ENCODE results near the gene PHC2. TPM values are rescaled to one million over a fixed set of nuclear protein-coding genes. Genes with fewer than 3 reads are reported as not detected.

PHC2 gene
- total RNA-seq, 1 experiment from 2014 or later, result 9.4 TPM

GRCh38 chr1:33429856-33430691 lies 821 bp downstream of the PHC2 start:
- Histone ChIP-seq H3K18ac (ENCODE audit: insufficient read length, low read depth, low read length) (no peak overlapping the region), H3K9ac (ENCODE audit: extremely low read depth, insufficient read length, low read length) (no peak overlapping the region), H2BK20ac (ENCODE audit: low read depth, low read length, poor library complexity, severe bottlenecking) (no peak overlapping the region), H3K27me3 (ENCODE audit: insufficient read depth, low read length) (peaks cover 7% of the 10 kb centered on the region; the same call in 1 of the 2 replicates), H3T11ph (ENCODE audit: low read length) (no peak overlapping the region), H3K14ac (ENCODE audit: insufficient read depth, low read length) (no peak overlapping the region), H3K23ac (ENCODE audit: insufficient read length, low read depth, low read length) (no peak overlapping the region), H3K27ac (ENCODE audit: insufficient read length, low read depth, low read length) (no peak overlapping the region), H3K4me2 (ENCODE audit: insufficient read depth, insufficient read length, low read length) (peak overlapping the region; percentile 85), H2BK120ac (ENCODE audit: low read depth, low read length, poor library complexity, severe bottlenecking) (no peak overlapping the region), H3K79me1 (ENCODE audit: insufficient read depth, low read depth, low read length, poor library complexity, severe bottlenecking) (no peaks in the 10 kb centered on the region), H2AFZ (ENCODE audit: low read length) (no peak overlapping the region), H3K79me2 (ENCODE audit: insufficient read depth, low read length) (no peaks in the 10 kb centered on the region), H3K4me1 (ENCODE audit: insufficient read depth, low read length) (peaks cover 6% of the 10 kb centered on the region; the same call in 1 of the 2 replicates), H2AK5ac (ENCODE audit: insufficient read length, low read length) (no peak overlapping the region), H4K91ac (ENCODE audit: insufficient read length, low read depth, low read length) (no peak overlapping the region), H2BK5ac (ENCODE audit: insufficient read length, low read length) (no peak overlapping the region), H4K20me1 (ENCODE audit: control insufficient read depth, insufficient read depth, insufficient read length) (no peaks in the 10 kb centered on the region), H2BK15ac (ENCODE audit: low read depth, low read length) (no peak overlapping the region), H3K9me3 (ENCODE audit: control insufficient read depth, low read depth, low read length) (no peaks in the 10 kb centered on the region), H3K23me2 (ENCODE audit: insufficient read length, low read depth, low read length, poor library complexity, severe bottlenecking) (peaks cover 6% of the 10 kb centered on the region), H4K8ac (replicated peaks; ENCODE audit: insufficient read length, low read depth, low read length) (no peak overlapping the region), H3K4ac (ENCODE audit: low read depth, low read length) (no peak overlapping the region), H2BK12ac (ENCODE audit: insufficient read length, low read depth, low read length) (no peak overlapping the region), H4K5ac (ENCODE audit: insufficient read length, low read depth, low read length) (no peak overlapping the region), H3K56ac (ENCODE audit: insufficient read length, low read depth, low read length) (no peak overlapping the region)
- no CpG with 5 or more reads among the region's 54 CpGs for WGBS (ENCODE audit: extremely low coverage, insufficient read length, low lambda C conversion rate)
- H3K36me3 Mint-ChIP-seq (ENCODE audit: insufficient read depth in 1 of 3, low read depth in 3 of 3), result no peaks in the 10 kb centered on the region
- H3K4me1 Mint-ChIP-seq, result peaks cover 3 to 10% of the 10 kb centered on the region in 2 experiments
- no peak for TF ChIP-seq CTCF (conservative IDR thresholded peaks at IDR 0.05)
- no peak overlapping the region for H3K27ac Mint-ChIP-seq
- no peak for DNase-seq
- H3K27me3 Mint-ChIP-seq (ENCODE audit: low read depth), result peaks cover 10% of the 10 kb centered on the region
- H3K9me3 Mint-ChIP-seq, result no peaks in the 10 kb centered on the region
- no peak overlapping the region for H3K4me3 Mint-ChIP-seq

All from H9 (cell line).